Mesothelial cell of epicardium (in vitro differentiated cells): ENCODE data around the gene ZNF366. TPM values are rescaled to one million over a fixed set of nuclear protein-coding genes. Genes with fewer than 3 reads are reported as not detected.

Experiments
- DNase-seq, 2 experiments: peaks; one replicate each; pipeline ENCODE4 v3.0.0; 2021; ENCODE audit warnings: low spot score in 2 of 2; ENCODE audit not compliant: unreplicated experiment in 2 of 2
- H3K27ac Mint-ChIP-seq: 2 replicates; pipeline ENCODE4 v1.8.0; 2021; ENCODE audit warnings: mixed read lengths
- H3K27me3 Mint-ChIP-seq: 2 replicates; pipeline ENCODE4 v1.8.0; 2021; ENCODE audit warnings: low read depth, mixed read lengths
- H3K36me3 Mint-ChIP-seq: 2 replicates; pipeline ENCODE4 v1.8.0; 2021; ENCODE audit warnings: mixed read lengths
- H3K4me1 Mint-ChIP-seq: 2 replicates; pipeline ENCODE4 v1.8.0; 2021; ENCODE audit warnings: mixed read lengths
- H3K4me3 Mint-ChIP-seq: 2 replicates; pipeline ENCODE4 v1.8.0; 2021; ENCODE audit warnings: mild to moderate bottlenecking, moderate library complexity, mixed read lengths
- H3K9me3 Mint-ChIP-seq: 2 replicates; pipeline ENCODE4 v1.8.0; 2021; ENCODE audit warnings: mixed read lengths
- CTCF ChIP-seq: fragments of 200-600 bp; sonication (generic); IDR thresholded peaks from one replicate; pipeline ENCODE4 v1.5.0; 2021; ENCODE audit warnings: antibody characterized with exemption; ENCODE audit not compliant: unreplicated experiment
- total RNA-seq: library from RNA; stranded (reverse); gene quantifications from 3 replicates; pipeline ENCODE4 v1.2.1, GENCODE V29; 2021

ZNF366 gene
- total RNA-seq, 1 donor from 2014 or later: not detected

GRCh38 chr5:72550595-72550994 lies 43.4 kb upstream of the ZNF366 start:
- Mint-ChIP-seq H3K4me3 (no peak overlapping the region), H3K27ac (no peak overlapping the region), H3K36me3 (peaks cover 6% of the 10 kb centered on the region), H3K9me3 (peaks cover 32% of the 10 kb centered on the region), H3K27me3 (no peaks in the 10 kb centered on the region), H3K4me1 (peaks cover 5% of the 10 kb centered on the region)
- no peak for TF ChIP-seq CTCF
- no peak for DNase-seq

- Mint-ChIP-seq H3K36me3 (peaks cover 10% of the 10 kb centered on the region), H3K4me3 (no peak overlapping the region), H3K27ac (no peak overlapping the region), H3K4me1 (no peaks in the 10 kb centered on the region), H3K27me3 (no peaks in the 10 kb centered on the region), H3K9me3 (peaks cover 45% of the 10 kb centered on the region)
- DNase-seq: no peak
- TF ChIP-seq CTCF: no peak
Observed at GRCh38 chr5:72543811-72544210, 36.6 kb upstream of the ZNF366 start.

- H3K4me1 Mint-ChIP-seq: no peaks in the 10 kb centered on the region
- peaks cover 10% of the 10 kb centered on the region for H3K36me3 Mint-ChIP-seq
- no peak overlapping the region for H3K4me3 Mint-ChIP-seq
- TF ChIP-seq CTCF: no peak
- H3K27ac Mint-ChIP-seq: no peak overlapping the region
- no peaks in the 10 kb centered on the region for H3K27me3 Mint-ChIP-seq
- H3K9me3 Mint-ChIP-seq: peaks cover 42% of the 10 kb centered on the region
- no peak for DNase-seq
Observed at GRCh38 chr5:72543365-72543764, 36.2 kb upstream of the ZNF366 start.

GRCh38 chr5:72542695-72543094 lies 35.5 kb upstream of the ZNF366 start:
- no peak for DNase-seq
- H3K9me3 Mint-ChIP-seq: peaks cover 36% of the 10 kb centered on the region
- H3K36me3 Mint-ChIP-seq: peaks cover 10% of the 10 kb centered on the region
- H3K4me1 Mint-ChIP-seq: no peaks in the 10 kb centered on the region
- H3K27me3 Mint-ChIP-seq: no peaks in the 10 kb centered on the region
- no peak overlapping the region for H3K27ac Mint-ChIP-seq
- H3K4me3 Mint-ChIP-seq: no peak overlapping the region
- TF ChIP-seq CTCF: no peak

GRCh38 chr5:72541501-72542225 lies 34.5 kb upstream of the ZNF366 start:
- H3K9me3 Mint-ChIP-seq: peaks cover 27% of the 10 kb centered on the region
- no peak overlapping the region for H3K27ac Mint-ChIP-seq
- TF ChIP-seq CTCF: no peak
- H3K4me1 Mint-ChIP-seq: no peaks in the 10 kb centered on the region
- H3K36me3 Mint-ChIP-seq: peaks cover 10% of the 10 kb centered on the region
- no peaks in the 10 kb centered on the region for H3K27me3 Mint-ChIP-seq
- DNase-seq: no peak
- H3K4me3 Mint-ChIP-seq: no peak overlapping the region
